IMR-90 (cell line): Measurements from ENCODE around the gene SLC5A2. TPM values are rescaled to one million over a fixed set of nuclear protein-coding genes. Genes with fewer than 3 reads are reported as not detected.
A peak's percentile ranks its signal among the peaks of the same experiment; 100 is the strongest.

ENCODE experiments used
- ATAC-seq: fragments of 200-7000 bp; cut with Tn5 transposase; 2 replicates; pipeline ENCODE4 v1.9.1; 2020; ENCODE audit warnings: low read depth, mild to moderate bottlenecking, moderate library complexity
- BruUV-seq: library from RNA; stranded (reverse); fragments of 400-500 nt; replicated peaks from 2 replicates; lab custom pipeline; 2021; lab: Mats Ljungman, UMichigan
- CTCF ChIA-PET: fragments of 300-600 bp; formaldehyde crosslinking; extraction: SDS; loops from one replicate; lab custom pipeline; 2021; ENCODE audit warnings: antibody characterized with exemption; lab: Yijun Ruan, JAX
- POLR2A ChIA-PET: fragments of 300-600 bp; sonication (Branson Sonifier 250); formaldehyde crosslinking; loops from one replicate; lab custom pipeline; 2022; ENCODE audit warnings: antibody characterized with exemption; ENCODE audit not compliant: unreplicated experiment; lab: Charles Lee
- DNase-seq: peaks from one replicate; pipeline ENCODE4 v3.0.0; 2013
- H2AFZ ChIP-seq: replicated peaks from 2 replicates; pipeline ENCODE3; 2013; ENCODE audit warnings: low read length, mild to moderate bottlenecking; ENCODE audit not compliant: poor library complexity
- H2AK5ac ChIP-seq: 2 replicates; pipeline ENCODE4 v1.6.1; 2013; ENCODE audit warnings: low read depth, low read length, inconsistent platforms
- H2AK9ac ChIP-seq: replicated peaks from 2 replicates; pipeline ENCODE3; 2013; ENCODE audit warnings: mild to moderate bottlenecking, low read depth, low read length, moderate library complexity; ENCODE audit not compliant: poor library complexity
- H2BK120ac ChIP-seq: 2 replicates; pipeline ENCODE4 v1.6.1; 2013; ENCODE audit warnings: low read depth, low read length, inconsistent platforms
- H2BK15ac ChIP-seq: 3 replicates; pipeline ENCODE4 v1.6.1; 2013; ENCODE audit warnings: low read depth, low read length, inconsistent platforms
- H2BK20ac ChIP-seq: 2 replicates; pipeline ENCODE4 v1.6.1; 2013; ENCODE audit warnings: low read depth, mild to moderate bottlenecking, inconsistent platforms, low read length, moderate library complexity
- H2BK5ac ChIP-seq: 2 replicates; pipeline ENCODE4 v1.6.1; 2013; ENCODE audit warnings: mild to moderate bottlenecking, low read depth, low read length, inconsistent platforms; ENCODE audit not compliant: poor library complexity, severe bottlenecking
- H3K14ac ChIP-seq: replicated peaks from 2 replicates; pipeline ENCODE4 v1.6.1; 2013; ENCODE audit warnings: low read depth, low read length, inconsistent platforms
- H3K18ac ChIP-seq: 2 replicates; pipeline ENCODE4 v1.6.1; 2013; ENCODE audit warnings: low read depth, low read length, control low read depth
- H3K23ac ChIP-seq: 2 replicates; pipeline ENCODE4 v1.6.1; 2013; ENCODE audit warnings: low read depth, low read length, inconsistent platforms
- H3K27ac ChIP-seq: 2 replicates; pipeline ENCODE4 v1.5.1; 2013; ENCODE audit warnings: mild to moderate bottlenecking, control low read depth, low read length; ENCODE audit not compliant: insufficient read depth
- H3K27me3 ChIP-seq: 2 replicates; pipeline ENCODE4 v1.6.1; 2013; ENCODE audit warnings: low read length; ENCODE audit not compliant: control insufficient read depth, insufficient read depth
- H3K36me3 ChIP-seq: 2 replicates; pipeline ENCODE4 v1.6.1; 2013; ENCODE audit warnings: low read length, mixed read lengths; ENCODE audit not compliant: control insufficient read depth, insufficient read depth
- H3K4ac ChIP-seq: 2 replicates; pipeline ENCODE4 v1.6.1; 2013; ENCODE audit warnings: low read depth, low read length, inconsistent platforms
- H3K4me1 ChIP-seq: 2 replicates; pipeline ENCODE4 v1.6.1; 2013; ENCODE audit warnings: low read length, mixed read lengths; ENCODE audit not compliant: control insufficient read depth, insufficient read depth
- H3K4me2 ChIP-seq: 2 replicates; pipeline ENCODE4 v1.6.1; 2013; ENCODE audit warnings: low read depth, mild to moderate bottlenecking, control low read depth, low read length, moderate library complexity
- H3K4me3 ChIP-seq: 2 replicates; pipeline ENCODE4 v1.5.1; 2013; ENCODE audit warnings: low read depth, mild to moderate bottlenecking, control low read depth, low read length, moderate library complexity; ENCODE audit not compliant: insufficient read depth
- H3K56ac ChIP-seq: 2 replicates; pipeline ENCODE4 v1.6.1; 2013; ENCODE audit warnings: low read length, inconsistent platforms; ENCODE audit not compliant: insufficient read depth; ENCODE audit errors: extremely low read depth
- H3K79me1 ChIP-seq, 2 experiments: 2 replicates each; pipeline ENCODE4 v1.6.1; 2013; ENCODE audit warnings: low read length in 2 of 2, inconsistent platforms in 1 of 2, low read depth in 1 of 2
- H3K9ac ChIP-seq: 2 replicates; pipeline ENCODE4 v1.6.1; 2013; ENCODE audit warnings: low read depth, low read length, control low read depth
- H3K9me1 ChIP-seq: 2 replicates; pipeline ENCODE4 v1.6.1; 2013; ENCODE audit warnings: low read length, inconsistent platforms; ENCODE audit not compliant: insufficient read depth
- H3K9me3 ChIP-seq: 2 replicates; pipeline ENCODE4 v1.6.1; 2013; ENCODE audit warnings: low read length; ENCODE audit not compliant: control insufficient read depth, insufficient read depth
- H4K20me1 ChIP-seq: 2 replicates; pipeline ENCODE4 v1.6.1; 2013; ENCODE audit warnings: low read length, inconsistent platforms; ENCODE audit not compliant: insufficient read depth
- H4K5ac ChIP-seq: 2 replicates; pipeline ENCODE4 v1.6.1; 2013; ENCODE audit warnings: mild to moderate bottlenecking, low read depth, low read length, control low read depth
- H4K8ac ChIP-seq, 2 experiments: 2 replicates each; pipeline ENCODE4 v1.6.1; 2013; ENCODE audit warnings: low read depth in 2 of 2, low read length in 2 of 2, control low read depth in 1 of 2, inconsistent platforms in 1 of 2
- H4K91ac ChIP-seq: 2 replicates; pipeline ENCODE4 v1.6.1; 2013; ENCODE audit warnings: low read depth, low read length, inconsistent platforms; ENCODE audit not compliant: insufficient read depth
- BHLHE40 ChIP-seq: fragments of 150-350 bp; IDR thresholded peaks from 2 replicates; pipeline ENCODE4 v1.6.1; 2016; ENCODE audit warnings: mild to moderate bottlenecking, low read depth, low read length
- FOS ChIP-seq: fragments of 150-350 bp; IDR thresholded peaks from 2 replicates; pipeline ENCODE4 v1.6.1; 2016; ENCODE audit warnings: low read depth, low read length
- MAFK ChIP-seq: IDR thresholded peaks from 2 replicates; pipeline ENCODE4 v1.6.1; 2012; ENCODE audit warnings: low read depth, low read length, improper control_type of control experiment
- MAZ ChIP-seq: IDR thresholded peaks from 2 replicates; pipeline ENCODE4 v1.6.1; 2012; ENCODE audit warnings: low read depth, mild to moderate bottlenecking, low read length, improper control_type of control experiment, moderate library complexity, borderline replicate concordance
- MXI1 ChIP-seq: IDR thresholded peaks from 2 replicates; pipeline ENCODE4 v1.6.1; 2012; ENCODE audit warnings: low read depth, mild to moderate bottlenecking, low read length, moderate library complexity, borderline replicate concordance
- NFE2L2 ChIP-seq: fragments of 150-350 bp; IDR thresholded peaks from 2 replicates; pipeline ENCODE4 v1.6.1; 2016; ENCODE audit warnings: low read depth, mild to moderate bottlenecking, low read length
- POLR2A ChIP-seq: IDR thresholded peaks from 2 replicates; pipeline ENCODE4 v1.6.1; 2012; ENCODE audit warnings: mild to moderate bottlenecking, low read depth, low read length
- RAD21 ChIP-seq: IDR thresholded peaks from 2 replicates; pipeline ENCODE4 v1.6.1; 2012; ENCODE audit warnings: low read length, improper control_type of control experiment
- RCOR1 ChIP-seq: IDR thresholded peaks from 2 replicates; pipeline ENCODE4 v1.6.1; 2012; ENCODE audit warnings: mild to moderate bottlenecking, low read length, improper control_type of control experiment; ENCODE audit not compliant: insufficient replicate concordance
- RFX5 ChIP-seq: IDR thresholded peaks from 2 replicates; pipeline ENCODE4 v1.8.0; 2012; ENCODE audit warnings: low read depth, mild to moderate bottlenecking, low read length, moderate library complexity
- SMC3 ChIP-seq: fragments of 150-350 bp; IDR thresholded peaks from 2 replicates; pipeline ENCODE4 v1.6.1; 2016; ENCODE audit warnings: low read depth, mild to moderate bottlenecking, antibody characterized with exemption, low read length, moderate library complexity
- WGBS, 2 experiments: methylation state at CpG; one replicate each; pipeline versions ENCODE4 v1.1.5 to v1.1.7; 2013; ENCODE audit warnings: missing lambda C conversion rate in 2 of 2; ENCODE audit not compliant: insufficient read length in 1 of 2; ENCODE audit errors: extremely low coverage in 2 of 2; 5-methylcytosine and 5-hydroxymethylcytosine counted together
- dilution Hi-C: fragments of 300-500 bp; cut with HindIII; formaldehyde crosslinking; loops from one replicate; pipeline ENCODE4 v1.14.3; 2018; ENCODE audit warnings: low sequenced_read_pairs; ENCODE audit not compliant: unreplicated experiment
- in situ Hi-C: fragments of 300-500 bp; cut with MboI; formaldehyde crosslinking; loops from 3 replicates; pipeline ENCODE4 v1.14.3; 2019; ENCODE audit warnings: low sequenced_read_pairs, inconsistent platforms, mixed read lengths
- intact Hi-C: fragments of 100-400 bp; cut with micrococcal nuclease; formaldehyde crosslinking; loops from 2 replicates; pipeline ENCODE4 v1.10.0; 2022
- polyA plus RNA-seq, 3 experiments: library from polyadenylated mRNA; depleted of rRNA; stranded (reverse); fragments of >200 nt; gene quantifications; 2 replicates each; pipeline ENCODE4 v1.2.3, GENCODE V29; 2012; ENCODE audit warnings: low replicate concordance in 1 of 3
- total RNA-seq: library from RNA; depleted of rRNA; stranded (reverse); fragments of >200 nt; gene quantifications from 2 replicates; pipeline ENCODE4 v1.2.3, GENCODE V29; 2012
- TF ChIP-seq, protein P1 (sequence below): conservative IDR thresholded peaks from 2 replicates; pipeline ENCODE4 v1.5.1; 2012; ENCODE audit warnings: mild to moderate bottlenecking, low read depth, low read length, improper control_type of control experiment
- TF ChIP-seq, protein P2 (sequence below): fragments of 150-350 bp; IDR thresholded peaks from 2 replicates; pipeline ENCODE4 v1.6.1; 2017; ENCODE audit warnings: mild to moderate bottlenecking, antibody characterized with exemption, low read length, low read depth

Gene SLC5A2
- total and polyA plus RNA-seq, 2 of the 4 experiments (the other 2 are of a cell fraction), result not detected

DNA sequence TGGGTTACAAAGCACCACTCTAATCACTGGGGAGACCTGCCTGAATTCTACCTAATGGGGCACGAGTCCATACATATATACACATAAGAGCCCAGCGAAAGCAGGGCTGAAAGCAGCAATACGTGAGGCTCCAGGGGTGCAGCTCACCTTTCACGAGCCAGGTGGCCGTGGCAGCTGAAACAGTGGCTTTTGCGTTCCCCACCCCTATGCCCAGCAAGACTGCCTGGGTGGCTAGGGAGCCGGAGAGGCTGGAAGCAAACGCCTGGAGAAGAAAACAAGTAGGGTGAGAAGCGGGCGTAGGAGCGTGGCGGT is 24.6 kb downstream of the SLC5A2 start:
- H2AK9ac ChIP-seq, result peak overlapping the region; percentile 99
- 0% methylated on average over 3 of the region's 12 CpGs; no CpG with 5 or more reads in 1 of the 2 experiments for WGBS, 2 experiments
- peak overlapping the region; percentile 91 for H3K23ac ChIP-seq
- H2BK15ac ChIP-seq, result no peak overlapping the region
- H3K14ac ChIP-seq, result peak overlapping the region; percentile 95
- ATAC-seq (no peak), DNase-seq (no peak)
- H3K27me3 ChIP-seq, result no peaks in the 10 kb centered on the region
- in situ Hi-C loops, result loop anchor here (5.0 to 25.0 kb wide), 3 partner anchors 63 to 370 kb away; partner anchors contain the start of gene ZNF843
- CTCF ChIA-PET, result no interaction called here
- peak overlapping the region; percentile 94 for H4K91ac ChIP-seq
- peak overlapping the region; percentile 83 for H4K5ac ChIP-seq
- H3K9ac ChIP-seq, result peak overlapping the region; percentile 97
- H2AK5ac ChIP-seq, result peak overlapping the region; percentile 100
- POLR2A ChIA-PET, result interaction anchor here (0.6 to 1.6 kb wide), 3 partner anchors 9 to 227 kb away, joined by 5 read pairs; no protein-coding TSS in a partner anchor
- H2BK120ac ChIP-seq, result peak overlapping the region; percentile 55
- dilution Hi-C loops, result no loop called here
- peak overlapping the region; percentile 86 for H2BK5ac ChIP-seq
- peaks cover 16 to 58% of the 10 kb centered on the region in 2 experiments for H3K79me1 ChIP-seq
- no TSS peak for BruUV-seq
- peaks cover 14% of the 10 kb centered on the region for H3K36me3 ChIP-seq
- H3K9me3 ChIP-seq, result no peaks in the 10 kb centered on the region
- no peak overlapping the region for H2BK20ac ChIP-seq
- H3K4ac ChIP-seq, result peak overlapping the region; percentile 98
- TF ChIP-seq SMC3, result no peak
- TF ChIP-seq, protein P1, sequence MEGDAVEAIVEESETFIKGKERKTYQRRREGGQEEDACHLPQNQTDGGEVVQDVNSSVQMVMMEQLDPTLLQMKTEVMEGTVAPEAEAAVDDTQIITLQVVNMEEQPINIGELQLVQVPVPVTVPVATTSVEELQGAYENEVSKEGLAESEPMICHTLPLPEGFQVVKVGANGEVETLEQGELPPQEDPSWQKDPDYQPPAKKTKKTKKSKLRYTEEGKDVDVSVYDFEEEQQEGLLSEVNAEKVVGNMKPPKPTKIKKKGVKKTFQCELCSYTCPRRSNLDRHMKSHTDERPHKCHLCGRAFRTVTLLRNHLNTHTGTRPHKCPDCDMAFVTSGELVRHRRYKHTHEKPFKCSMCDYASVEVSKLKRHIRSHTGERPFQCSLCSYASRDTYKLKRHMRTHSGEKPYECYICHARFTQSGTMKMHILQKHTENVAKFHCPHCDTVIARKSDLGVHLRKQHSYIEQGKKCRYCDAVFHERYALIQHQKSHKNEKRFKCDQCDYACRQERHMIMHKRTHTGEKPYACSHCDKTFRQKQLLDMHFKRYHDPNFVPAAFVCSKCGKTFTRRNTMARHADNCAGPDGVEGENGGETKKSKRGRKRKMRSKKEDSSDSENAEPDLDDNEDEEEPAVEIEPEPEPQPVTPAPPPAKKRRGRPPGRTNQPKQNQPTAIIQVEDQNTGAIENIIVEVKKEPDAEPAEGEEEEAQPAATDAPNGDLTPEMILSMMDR, result no peak
- TF ChIP-seq MAZ, result no peak
- TF ChIP-seq, protein P2, sequence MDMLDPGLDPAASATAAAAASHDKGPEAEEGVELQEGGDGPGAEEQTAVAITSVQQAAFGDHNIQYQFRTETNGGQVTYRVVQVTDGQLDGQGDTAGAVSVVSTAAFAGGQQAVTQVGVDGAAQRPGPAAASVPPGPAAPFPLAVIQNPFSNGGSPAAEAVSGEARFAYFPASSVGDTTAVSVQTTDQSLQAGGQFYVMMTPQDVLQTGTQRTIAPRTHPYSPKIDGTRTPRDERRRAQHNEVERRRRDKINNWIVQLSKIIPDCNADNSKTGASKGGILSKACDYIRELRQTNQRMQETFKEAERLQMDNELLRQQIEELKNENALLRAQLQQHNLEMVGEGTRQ, result no peak
- no peak for TF ChIP-seq FOS
- TF ChIP-seq RAD21, result no peak
- TF ChIP-seq RFX5, result no peak
- no peak for TF ChIP-seq NFE2L2
- no peak for TF ChIP-seq MXI1
- TF ChIP-seq POLR2A, result no peak
- TF ChIP-seq BHLHE40, result no peak
- no peak for TF ChIP-seq MAFK
- TF ChIP-seq RCOR1, result no peak
- H4K20me1 ChIP-seq, result no peaks in the 10 kb centered on the region
- H3K56ac ChIP-seq, result peak overlapping the region; percentile 90; the same call in 1 of the 2 replicates
- peak overlapping the region; percentile 55; the same call in 1 of the 2 replicates for H3K18ac ChIP-seq
- peak overlapping the region; percentile 94 for H3K4me3 ChIP-seq
- intact Hi-C loops, result loop anchor here (10.0 kb wide), 1 partner anchor 63 kb away; the partner anchor contains the start of gene ZNF843
- H3K27ac ChIP-seq, result peak overlapping the region; percentile 99
- peak overlapping the region; percentile 91 to 94; a peak in 3 of 4 replicates for H4K8ac ChIP-seq
- H3K9me1 ChIP-seq, result peaks cover 5% of the 10 kb centered on the region; the same call in 1 of the 2 replicates
- peaks cover 5% of the 10 kb centered on the region for H3K4me1 ChIP-seq
- peak overlapping the region; percentile 95 for H2AFZ ChIP-seq
- peak overlapping the region; percentile 99 for H3K4me2 ChIP-seq
